SK-N-MC (cell line): ENCODE results near the gene SEPHS1.

Source experiments
- EZH2 ChIP-seq: fragments of 200-600 bp; sonication (generic); IDR thresholded peaks from one replicate; pipeline ENCODE4 v1.6.1; 2017; ENCODE audit warnings: antibody characterized with exemption
- POLR2AphosphoS5 ChIP-seq: IDR thresholded peaks from 2 replicates; pipeline ENCODE4 v1.6.1; 2012; ENCODE audit warnings: mild to moderate bottlenecking, low read depth, low read length, borderline replicate concordance

DNA sequence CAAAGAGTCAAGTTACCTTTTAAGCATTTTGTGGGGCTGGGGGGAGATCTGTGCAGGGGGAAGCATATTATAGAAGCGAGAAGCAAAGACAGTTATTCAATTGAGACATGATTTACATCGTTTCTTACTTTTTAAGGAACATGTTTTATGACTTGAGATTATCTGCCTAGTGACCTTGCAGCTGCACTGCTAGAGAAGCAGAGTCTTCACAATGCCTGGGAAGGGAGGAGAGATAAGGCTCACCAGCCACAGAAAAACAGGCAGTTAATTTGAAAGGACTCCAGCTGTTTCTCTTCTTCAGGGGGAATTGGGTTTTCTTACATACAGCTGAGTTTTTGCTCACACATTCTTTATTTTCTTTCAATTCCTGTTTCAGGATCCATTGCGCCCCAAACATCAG, 79.3 kb downstream of the SEPHS1 start:
- TF ChIP-seq EZH2 = no peak
- TF ChIP-seq POLR2AphosphoS5 = no peak
